PFSK-1 (cell line): ENCODE data around the gene RGS2.

Experiments
- FOXP2 ChIP-seq: optimal IDR thresholded peaks from 2 replicates; pipeline ENCODE3; 2011; ENCODE audit warnings: borderline replicate concordance, control low read depth, inconsistent platforms; ENCODE audit not compliant: insufficient read depth; ENCODE audit errors: extremely low read length, extremely low read depth
- POLR2AphosphoS5 ChIP-seq: IDR thresholded peaks from 2 replicates; pipeline ENCODE4 v1.6.1; 2012; ENCODE audit warnings: low read depth, mild to moderate bottlenecking, control low read depth, low read length, moderate library complexity
- REST ChIP-seq, 2 experiments: IDR thresholded peaks; 2 replicates each; pipeline versions ENCODE4 v1.6.1 to v1.8.0; 2011 to 2012; ENCODE audit warnings: low read depth in 2 of 2, low read length in 2 of 2, control low read depth in 1 of 2, inconsistent platforms in 1 of 2, mild to moderate bottlenecking in 1 of 2, moderate library complexity in 1 of 2; ENCODE audit not compliant: insufficient read depth in 1 of 2
- SIN3A ChIP-seq: IDR thresholded peaks from 2 replicates; pipeline ENCODE4 v1.6.1; 2012; ENCODE audit warnings: mild to moderate bottlenecking, low read length, moderate library complexity, borderline replicate concordance; ENCODE audit not compliant: insufficient read depth
- TAF1 ChIP-seq: IDR thresholded peaks from 2 replicates; pipeline ENCODE4 v1.6.1; 2012; ENCODE audit warnings: low read length, control low read depth, borderline replicate concordance; ENCODE audit not compliant: insufficient read depth

The RGS2 gene

GRCh38 chr1:192771341-192771740 is 37.5 kb upstream of the RGS2 start:
- TF ChIP-seq TAF1, result no peak
- no peak for TF ChIP-seq POLR2AphosphoS5
- TF ChIP-seq FOXP2, result no peak
- no peak for TF ChIP-seq REST (IDR thresholded peaks at IDR 0.05; ENCODE audit: insufficient read depth in 1 of 2, low read depth in 2 of 2, low read length in 2 of 2)
- no peak for TF ChIP-seq SIN3A

- TF ChIP-seq REST (IDR thresholded peaks at IDR 0.05; ENCODE audit: insufficient read depth in 1 of 2, low read depth in 2 of 2, low read length in 2 of 2) (no peak), POLR2AphosphoS5 (no peak), TAF1 (no peak), FOXP2 (no peak), SIN3A (no peak)
These were observed 33.2 kb upstream of the RGS2 start for GRCh38 chr1:192775631-192776030.

GRCh38 chr1:192776206-192776605 is 32.6 kb upstream of the RGS2 start:
- TF ChIP-seq FOXP2 (no peak), REST (IDR thresholded peaks at IDR 0.05; ENCODE audit: insufficient read depth in 1 of 2, low read depth in 2 of 2, low read length in 2 of 2) (no peak), SIN3A (no peak), TAF1 (no peak), POLR2AphosphoS5 (no peak)

GRCh38 chr1:192776998-192777397 is 31.8 kb upstream of the RGS2 start:
- TF ChIP-seq POLR2AphosphoS5 (no peak), FOXP2 (no peak), REST (IDR thresholded peaks at IDR 0.05; ENCODE audit: insufficient read depth in 1 of 2, low read depth in 2 of 2, low read length in 2 of 2) (no peak), TAF1 (no peak), SIN3A (no peak)

- TF ChIP-seq TAF1 (no peak), FOXP2 (no peak), SIN3A (no peak), POLR2AphosphoS5 (no peak), REST (IDR thresholded peaks at IDR 0.05; ENCODE audit: insufficient read depth in 1 of 2, low read depth in 2 of 2, low read length in 2 of 2) (no peak)
These were observed 25.0 kb upstream of the RGS2 start for GRCh38 chr1:192783791-192784190.
